HG03064 (cell line): ENCODE results near the gene GOLGA8S.
"Not testable (repeated sequence)": the region's sequence is repeated elsewhere in the genome, so short reads cannot be mapped to it uniquely, and the experiment has no call there.

Source experiments
- ATAC-seq: cut with Tn5 transposase; IDR thresholded peaks from one replicate; pipeline ENCODE4 v1.9.1; 2021; ENCODE audit warnings: low read depth; ENCODE audit not compliant: unreplicated experiment

GOLGA8S gene

DNA sequence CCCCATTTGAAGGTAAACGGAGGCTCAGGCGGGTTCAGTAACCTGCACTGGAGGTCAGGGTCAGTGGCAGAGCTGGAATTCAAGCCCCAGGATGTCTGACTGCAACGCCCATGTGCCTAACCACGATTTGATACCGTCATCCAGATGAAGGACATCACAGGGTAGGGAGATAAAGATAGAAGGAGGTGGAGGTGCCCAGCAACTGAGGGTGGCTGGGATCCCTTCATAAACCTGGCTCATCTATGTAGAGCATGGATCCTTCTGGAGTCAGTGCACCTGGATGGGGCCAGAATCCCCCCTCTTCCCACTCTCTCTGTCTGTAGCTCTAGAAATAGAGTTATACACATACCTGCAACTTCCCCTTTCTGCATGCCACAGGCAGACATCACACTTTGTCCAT lies 41.3 kb downstream of the GOLGA8S start:
- ATAC-seq: no peak

DNA sequence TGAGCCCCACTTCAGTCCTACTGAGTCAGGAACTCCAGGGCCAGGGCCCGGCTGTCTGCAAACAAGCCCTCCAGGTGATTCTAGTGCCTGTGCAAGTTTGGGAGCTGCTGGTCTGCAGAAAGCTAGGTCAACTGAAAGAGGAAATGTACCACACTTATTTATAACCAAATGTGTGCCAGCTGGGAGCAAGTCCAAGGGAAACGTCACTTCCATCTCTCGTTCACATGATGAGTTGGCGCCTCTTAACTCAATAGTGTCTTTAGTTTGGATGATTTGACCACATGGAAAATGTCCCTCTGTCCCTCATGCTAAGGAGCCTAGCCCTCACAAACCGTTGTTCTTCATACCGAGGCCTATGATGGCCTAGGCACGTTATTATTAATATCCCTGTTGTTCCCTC lies 43.2 kb downstream of the GOLGA8S start:
- no peak for ATAC-seq

DNA sequence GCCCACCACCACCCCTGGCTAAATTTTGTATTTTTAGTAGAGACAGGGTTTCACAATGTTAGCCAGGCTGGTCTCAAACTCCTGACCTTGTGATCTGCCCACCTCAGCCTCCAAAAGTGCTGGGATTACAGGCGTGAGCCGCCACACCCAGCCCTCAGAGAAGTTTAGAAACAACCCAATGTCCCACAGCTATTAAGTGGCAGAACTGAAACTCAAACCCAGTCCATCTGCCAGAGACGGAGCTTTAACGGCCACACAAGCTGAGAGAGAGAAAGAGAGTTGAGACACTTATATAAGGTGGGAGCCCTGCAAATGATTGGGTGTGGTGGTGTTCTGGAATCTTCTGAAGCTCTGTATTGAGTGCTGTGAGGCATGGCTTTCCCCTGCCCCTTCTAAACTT lies 43.8 kb downstream of the GOLGA8S start:
- not testable (repeated sequence) for ATAC-seq

DNA sequence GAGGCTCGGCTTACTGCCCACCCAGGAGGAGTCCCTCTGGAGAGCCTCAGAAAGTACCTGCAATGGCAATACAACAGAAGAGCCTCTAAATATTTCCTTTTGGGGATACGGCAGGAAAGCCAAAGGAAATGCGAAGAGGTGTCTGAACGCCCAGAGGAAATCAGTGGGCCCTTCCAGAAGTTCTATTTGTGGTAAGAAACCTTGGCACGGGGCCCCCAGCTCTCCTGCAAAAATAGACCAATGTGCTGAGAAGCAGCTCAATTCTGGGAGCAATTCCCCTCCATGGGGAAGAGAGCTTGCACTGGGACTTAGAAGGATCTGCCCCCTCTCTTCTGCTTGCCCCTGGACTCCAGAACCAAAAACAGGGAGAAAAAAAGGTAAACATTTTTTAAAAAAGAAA lies 44.7 kb downstream of the GOLGA8S start:
- not testable (repeated sequence) for ATAC-seq

DNA sequence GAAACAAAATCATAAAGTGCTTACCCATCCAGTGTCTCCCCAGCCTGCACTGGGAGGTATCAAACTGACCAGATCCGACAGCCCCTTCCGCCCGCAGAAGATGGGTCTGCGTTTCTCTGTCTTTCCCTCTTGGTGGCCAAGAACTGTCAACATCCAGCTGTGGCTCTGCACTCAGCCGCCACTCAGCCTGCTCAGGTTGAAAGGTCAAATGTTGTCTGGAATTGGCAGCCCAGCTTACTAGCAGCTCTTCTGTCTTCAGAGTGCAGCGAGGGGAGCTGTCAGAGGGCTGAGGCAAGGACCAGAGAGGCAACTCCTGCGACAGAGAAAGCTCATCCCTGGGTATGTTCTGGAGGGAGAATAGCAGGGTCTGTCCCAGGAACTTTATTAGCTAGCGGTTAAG lies 47.1 kb downstream of the GOLGA8S start:
- no peak for ATAC-seq

DNA sequence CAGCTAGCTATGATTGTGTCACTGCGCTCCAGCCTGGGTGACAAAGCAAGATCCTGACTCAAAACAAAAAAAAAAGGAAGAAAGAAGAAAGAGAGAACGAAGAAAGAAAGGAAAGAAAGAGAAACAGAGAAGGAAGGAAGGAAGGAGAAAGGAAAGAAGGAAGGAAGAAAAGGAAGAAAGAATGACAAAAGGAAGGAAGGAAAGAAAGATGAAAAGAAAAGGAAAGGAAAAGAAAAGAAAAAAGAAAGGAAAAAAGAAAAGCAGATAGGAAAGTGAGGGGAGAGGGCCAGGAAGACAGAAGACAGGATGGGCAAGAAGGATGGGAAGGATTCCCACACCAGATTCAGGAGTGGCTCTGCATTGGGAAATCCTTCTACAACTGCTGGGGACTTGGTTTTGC lies 47.6 kb downstream of the GOLGA8S start:
- no peak for ATAC-seq

DNA sequence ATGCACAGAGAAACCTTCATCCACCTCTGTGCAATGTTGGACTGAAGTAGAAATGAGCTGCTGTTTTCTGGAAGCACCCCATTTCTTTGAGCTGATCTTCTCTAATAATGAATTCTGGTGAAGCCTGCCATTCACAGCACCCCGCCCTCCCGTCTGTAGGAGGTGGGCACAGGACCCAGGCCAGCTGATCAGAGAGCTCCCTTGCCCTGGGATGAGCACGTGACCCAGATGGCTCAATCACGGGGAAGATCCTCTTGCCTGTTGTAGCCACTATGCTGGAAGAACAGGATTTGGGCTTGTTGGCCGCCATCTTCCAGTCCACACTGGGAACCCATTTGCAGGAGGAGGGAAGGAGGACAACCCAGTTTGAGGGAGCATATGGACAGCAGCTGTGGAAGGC lies 48.0 kb downstream of the GOLGA8S start:
- no peak for ATAC-seq

DNA sequence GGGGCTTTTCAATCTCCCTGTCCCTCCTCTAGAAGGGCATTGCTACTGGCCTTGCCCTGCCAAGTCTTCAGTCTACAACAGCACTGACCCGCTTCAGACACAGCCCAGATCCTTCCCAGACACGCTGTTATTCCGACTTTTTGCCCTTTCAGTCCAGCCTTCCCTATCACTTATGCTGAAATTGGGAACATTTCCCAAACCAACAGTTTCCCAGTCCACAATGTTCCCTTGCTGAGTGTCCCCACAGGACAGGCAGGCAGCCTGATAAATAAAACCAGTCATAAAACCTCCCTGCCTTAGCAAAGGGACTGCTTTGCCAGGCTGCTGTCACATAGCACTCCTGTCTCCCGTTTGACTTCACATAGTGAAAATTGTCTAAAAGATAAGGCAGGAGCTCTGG lies 49.0 kb downstream of the GOLGA8S start:
- no peak for ATAC-seq

DNA sequence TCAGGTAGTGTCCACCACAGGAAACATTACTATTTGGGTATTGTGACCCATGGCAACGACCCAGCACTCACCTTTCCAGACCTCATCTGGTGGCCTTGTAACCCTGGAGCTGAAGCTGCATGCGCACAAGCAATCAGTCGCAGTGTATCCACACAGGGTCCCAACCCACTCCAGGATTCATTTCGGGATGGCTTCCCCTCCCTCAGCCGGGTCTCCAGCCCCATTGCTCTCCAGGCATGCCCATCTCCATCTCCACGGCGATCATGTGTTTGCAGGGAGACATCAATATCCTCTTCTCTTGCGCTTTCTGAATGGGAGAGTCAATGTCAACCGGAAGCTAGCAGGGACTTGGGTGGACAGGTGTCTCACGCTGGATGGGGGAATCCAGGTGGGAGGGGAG lies 57.3 kb downstream of the GOLGA8S start:
- no peak for ATAC-seq

DNA sequence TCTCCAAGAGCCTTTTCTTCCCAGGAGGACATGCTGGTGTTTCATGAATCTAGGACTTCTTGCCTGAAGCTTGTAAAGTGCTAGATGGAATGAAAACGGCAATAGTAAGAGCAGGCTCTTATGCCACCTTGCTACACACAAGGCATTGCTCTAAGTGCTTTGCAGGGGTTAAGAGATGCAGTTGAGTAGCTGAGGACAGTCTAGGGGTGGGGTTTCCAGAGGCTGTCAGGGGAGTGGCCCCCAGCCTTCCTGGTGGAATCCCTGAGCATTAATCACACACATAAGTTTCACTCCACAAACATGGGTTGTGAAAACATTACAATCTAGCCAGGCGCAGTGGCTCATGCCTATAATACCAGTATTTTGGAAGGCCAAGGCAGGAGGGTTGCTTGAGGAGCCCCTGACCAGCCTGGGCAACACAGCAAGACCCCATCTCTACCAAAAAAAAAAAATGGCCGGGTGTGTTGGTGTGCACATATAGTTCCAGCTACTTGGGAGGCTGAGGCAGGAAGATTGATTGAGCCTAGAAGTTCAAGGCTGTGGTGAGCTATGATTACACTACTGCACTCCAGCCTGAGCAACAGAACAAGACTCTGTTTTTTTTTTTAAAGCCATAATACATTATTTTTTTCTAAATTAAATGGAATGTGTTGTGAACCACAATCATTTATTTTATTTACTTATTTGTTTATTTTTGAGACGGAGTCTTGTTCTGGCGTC lies 58.5 kb downstream of the GOLGA8S start:
- not testable (repeated sequence) for ATAC-seq
